Left colon (tissue), 2 donors: ENCODE results near the gene CLBA1. TPM values are rescaled to one million over a fixed set of nuclear protein-coding genes. Genes with fewer than 3 reads are reported as not detected.
"Not testable (repeated sequence)": the region's sequence is repeated elsewhere in the genome, so short reads cannot be mapped to it uniquely, and the experiment has no call there.

ENCODE experiments used
- ATAC-seq: fragments of 200-7000 bp; cut with Tn5 transposase; one replicate; pipeline ENCODE4 v1.9.1; 2020; ENCODE audit warnings: mild to moderate bottlenecking, moderate library complexity
- DNase-seq, 2 donors: peaks; one replicate each; pipeline ENCODE4 v3.0.0-alpha.2; 2020
- intact Hi-C, 2 donors: fragments of 100-400 bp; cut with DNase I in 1 of 2; cut with micrococcal nuclease in 1 of 2; formaldehyde crosslinking; loops; one replicate each; pipeline versions ENCODE4 v1.11.2 to v1.14.0; 2022; cut with DNase I, micrococcal nuclease
- total RNA-seq, 2 donors: library from RNA; stranded (reverse); fragmentation: NEBNext Ultra II Directional; extraction: Animal tissue kit (Norgen Biotek cat#: 25700); gene quantifications; one replicate each; pipeline ENCODE4 v1.2.1, GENCODE V29; 2021
- donor health status: DM: no; HTN: no; CAD: no.
- donor health status: DM: yes; HTN: yes; CAD: no.

CLBA1 gene
- total RNA-seq, 2 donors from 2014 or later: 4.2 to 6.5 TPM

DNA sequence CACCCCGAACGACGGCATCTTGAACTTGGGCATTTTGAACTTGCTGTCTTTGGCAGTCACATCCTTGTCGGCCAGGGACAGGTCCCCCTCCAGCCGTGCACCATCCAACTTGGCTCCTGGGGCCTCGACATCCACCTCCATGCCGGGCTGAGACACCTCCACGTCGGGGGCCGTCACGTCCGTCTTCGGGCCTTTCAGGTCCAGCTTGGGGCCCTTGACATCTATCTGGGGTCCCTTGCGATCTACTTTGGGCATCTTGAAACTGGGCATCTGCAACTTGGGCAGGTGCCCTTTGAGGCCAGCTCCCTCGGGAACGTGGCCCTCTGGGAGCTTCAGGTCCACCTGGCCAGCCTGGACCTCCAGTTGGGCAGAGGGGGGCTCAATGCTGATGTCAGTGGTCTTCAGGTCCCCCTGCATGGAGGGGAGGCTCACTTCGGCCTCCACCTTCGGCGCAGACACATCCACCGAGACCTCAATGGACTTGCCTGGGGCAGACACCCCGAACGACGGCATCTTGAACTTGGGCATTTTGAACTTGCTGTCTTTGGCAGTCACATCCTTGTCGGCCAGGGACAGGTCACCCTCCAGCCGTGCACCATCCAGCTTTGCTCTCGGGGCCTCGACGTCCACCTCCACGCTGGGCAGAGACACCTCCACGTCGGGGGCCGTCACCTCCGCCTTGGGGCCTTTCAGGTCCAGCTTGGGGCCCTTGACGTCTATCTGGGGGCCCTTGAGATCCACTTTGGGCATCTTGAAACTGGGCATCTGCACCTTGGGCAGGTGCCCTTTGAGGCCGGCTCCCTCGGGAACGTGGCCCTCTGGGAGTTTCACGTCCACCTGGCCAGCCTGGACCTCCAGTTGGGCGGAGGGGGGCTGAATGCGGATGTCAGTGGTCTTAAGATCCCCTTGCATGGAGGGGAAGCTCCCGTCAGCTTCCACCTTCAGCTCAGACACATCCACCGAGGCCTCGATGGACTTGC is 39.3 kb upstream of the CLBA1 start:
- intact Hi-C loops, ATAC-seq, DNase-seq: not testable (repeated sequence)

- intact Hi-C loops, DNase-seq, ATAC-seq: not testable (repeated sequence)
These were observed 38.4 kb upstream of the CLBA1 start for GRCh38 chr14:104947201-104947600.

GRCh38 chr14:104947881-104948735 is 37.5 kb upstream of the CLBA1 start:
- ATAC-seq, DNase-seq, intact Hi-C loops: not testable (repeated sequence)

- no peak for ATAC-seq
- intact Hi-C loops: no loop called here
- DNase-seq: no peak
These were observed 36.9 kb upstream of the CLBA1 start for GRCh38 chr14:104948736-104949031.

DNA sequence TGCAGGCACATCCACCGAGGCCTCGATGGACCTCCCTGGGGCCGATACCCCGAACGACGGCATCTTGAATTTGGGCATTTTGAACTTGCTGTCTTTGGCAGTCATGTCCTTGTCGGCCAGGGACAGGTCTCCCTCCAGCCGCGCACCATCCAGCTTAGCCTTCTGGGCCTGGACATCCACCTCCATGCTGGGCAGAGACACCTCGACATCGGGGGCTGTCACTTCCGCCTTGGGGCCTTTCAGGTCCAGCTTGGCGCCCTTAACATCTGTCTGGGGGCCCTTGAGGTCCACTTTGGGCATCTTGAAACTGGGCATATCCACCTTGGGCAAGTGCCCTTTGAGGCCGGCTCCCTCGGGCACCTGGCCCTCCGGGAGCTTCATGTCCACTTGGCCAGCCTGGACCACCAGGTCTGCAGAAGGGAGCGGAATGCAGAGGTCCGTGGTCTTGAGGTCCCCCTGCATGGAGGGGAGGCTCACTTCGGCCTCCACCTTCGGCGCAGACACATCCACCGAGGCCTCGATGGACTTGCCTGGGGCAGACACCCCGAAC is 36.1 kb upstream of the CLBA1 start:
- ATAC-seq, intact Hi-C loops, DNase-seq: not testable (repeated sequence)

DNA sequence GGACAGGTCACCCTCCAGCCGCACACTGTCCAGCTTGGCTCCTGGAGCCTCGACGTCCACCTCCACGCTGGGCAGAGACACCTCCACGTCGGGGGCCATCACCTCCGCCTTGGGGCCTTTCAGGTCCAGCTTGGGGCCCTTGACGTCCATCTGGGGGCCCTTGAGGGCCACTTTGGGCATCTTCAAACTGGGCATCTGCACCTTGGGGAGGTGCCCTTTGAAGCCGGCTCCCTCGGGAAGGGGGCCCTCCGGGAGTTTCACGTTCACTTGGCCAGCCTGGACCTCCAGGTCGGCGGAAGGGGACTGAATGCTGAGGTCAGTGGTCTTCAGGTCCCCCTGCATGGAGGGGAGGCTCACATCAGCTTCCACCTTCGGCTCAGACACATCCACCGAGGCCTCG is 35.6 kb upstream of the CLBA1 start:
- intact Hi-C loops: no loop called here
- DNase-seq: no peak
- ATAC-seq: no peak

DNA sequence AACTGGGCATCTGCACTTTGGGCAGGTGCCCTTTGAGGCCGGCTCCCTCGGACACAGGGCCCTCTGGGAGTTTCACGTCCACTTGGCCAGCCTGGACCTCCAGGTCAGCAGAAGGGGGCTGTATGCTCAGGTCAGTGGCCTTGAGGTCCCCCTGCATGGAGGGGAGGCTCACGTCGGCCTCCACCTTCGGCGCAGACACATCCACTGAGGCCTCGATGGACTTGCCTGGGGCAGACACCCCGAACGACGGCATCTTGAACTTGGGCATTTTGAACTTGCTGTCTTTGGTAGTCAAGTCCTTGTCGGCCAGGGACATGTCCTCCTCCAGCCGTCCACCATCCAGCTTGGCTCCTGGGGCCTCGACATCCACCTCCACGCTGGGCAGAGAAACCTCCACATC is 34.9 kb upstream of the CLBA1 start:
- ATAC-seq, intact Hi-C loops, DNase-seq: not testable (repeated sequence)

DNA sequence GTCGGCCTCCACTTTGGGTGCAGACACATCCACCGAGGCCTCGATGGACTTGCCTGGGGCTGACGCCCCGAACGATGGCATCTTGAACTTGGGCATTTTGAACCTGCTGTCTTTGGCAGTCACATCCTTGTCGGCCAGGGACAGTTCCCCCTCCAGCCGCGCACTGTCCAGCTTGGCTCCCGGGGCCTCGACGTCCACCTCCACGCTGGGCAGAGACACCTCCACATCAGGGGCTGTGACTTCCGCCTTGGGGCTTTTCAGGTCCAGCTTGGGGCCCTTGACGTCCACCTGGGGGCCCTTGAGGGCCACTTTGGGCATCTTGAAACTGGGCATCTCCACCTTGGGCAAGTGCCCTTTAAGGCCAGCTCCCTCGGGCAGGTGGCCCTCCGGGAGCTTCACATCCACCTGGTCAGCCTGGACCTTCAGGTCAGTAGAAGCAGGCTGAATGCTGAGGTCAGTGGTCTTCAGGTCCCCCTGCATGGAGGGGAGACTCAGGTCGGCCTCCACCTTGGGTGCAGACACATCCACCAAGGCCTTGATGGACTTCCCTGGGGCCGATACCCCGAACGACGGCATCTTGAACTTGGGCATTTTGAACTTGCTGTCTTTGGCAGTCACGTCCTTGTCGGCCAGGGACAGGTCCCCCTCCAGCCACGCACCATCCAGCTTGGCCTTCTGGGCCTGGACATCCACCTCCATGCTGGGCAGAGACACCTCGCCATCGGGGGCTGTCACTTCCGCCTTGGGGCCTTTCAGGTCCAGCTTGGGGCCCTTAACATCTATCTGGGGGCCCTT is 33.5 kb upstream of the CLBA1 start:
- DNase-seq, intact Hi-C loops, ATAC-seq: not testable (repeated sequence)

DNA sequence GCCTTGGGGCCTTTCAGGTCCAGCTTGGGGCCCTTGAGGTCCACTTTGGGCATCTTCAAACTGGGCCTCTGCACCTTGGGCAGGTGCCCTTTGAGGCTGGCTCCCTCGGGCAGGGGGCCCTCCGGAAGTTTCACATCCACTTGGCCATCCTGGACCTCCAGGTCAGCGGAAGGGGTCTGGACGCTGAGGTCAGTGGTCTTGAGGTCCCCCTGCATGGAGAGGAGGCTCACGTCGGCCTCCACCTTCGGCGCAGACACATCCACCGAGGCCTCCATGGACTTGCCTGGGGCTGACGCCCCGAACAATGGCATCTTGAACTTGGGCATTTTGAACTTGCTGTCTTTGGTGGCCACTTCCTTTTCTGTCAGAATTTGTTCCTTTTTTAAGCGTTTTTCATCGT is 32.5 kb upstream of the CLBA1 start:
- DNase-seq (no peak), ATAC-seq (no peak)
- intact Hi-C loops: no loop called here

DNA sequence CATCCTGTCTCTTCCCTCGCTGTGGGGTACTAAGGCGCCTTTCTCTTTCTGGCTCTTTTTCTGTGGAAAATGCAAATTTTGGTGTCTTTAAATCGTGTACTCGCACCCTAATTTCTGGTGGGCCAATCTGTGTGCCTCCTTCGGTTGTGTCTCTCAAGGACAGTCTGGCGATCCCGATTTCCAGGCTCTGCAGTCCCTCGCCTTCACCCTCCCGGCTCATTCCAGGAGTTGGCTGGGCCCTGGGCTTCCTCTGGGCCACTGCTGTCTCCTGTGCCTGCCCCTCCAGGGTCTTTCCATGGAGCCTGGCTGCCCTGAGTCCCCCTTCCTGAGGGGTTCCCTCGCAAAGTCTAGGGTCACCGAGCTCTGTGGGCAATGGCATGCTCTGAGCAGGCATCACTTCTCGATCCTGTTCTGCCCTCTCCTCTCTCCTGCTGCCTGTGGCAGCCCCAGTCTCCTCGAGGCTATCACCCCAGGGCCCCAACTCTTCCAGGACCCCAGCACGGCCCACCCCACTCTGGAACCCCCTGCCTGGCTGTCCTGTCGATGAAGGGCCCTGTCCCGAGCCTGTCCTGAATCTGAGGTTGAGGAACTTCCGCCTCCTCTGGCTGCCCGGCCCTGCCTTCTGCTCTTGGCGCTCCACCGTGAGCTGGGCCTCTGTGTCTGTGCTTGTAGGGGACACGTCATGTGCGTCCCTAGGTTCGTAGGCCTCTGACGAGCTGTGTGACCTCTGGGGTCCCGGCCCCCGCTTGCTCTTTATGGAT is 31.5 kb upstream of the CLBA1 start:
- intact Hi-C loops: no loop called here
- ATAC-seq (no peak), DNase-seq (peak in 1 of 2 donors; percentile 18)

DNA sequence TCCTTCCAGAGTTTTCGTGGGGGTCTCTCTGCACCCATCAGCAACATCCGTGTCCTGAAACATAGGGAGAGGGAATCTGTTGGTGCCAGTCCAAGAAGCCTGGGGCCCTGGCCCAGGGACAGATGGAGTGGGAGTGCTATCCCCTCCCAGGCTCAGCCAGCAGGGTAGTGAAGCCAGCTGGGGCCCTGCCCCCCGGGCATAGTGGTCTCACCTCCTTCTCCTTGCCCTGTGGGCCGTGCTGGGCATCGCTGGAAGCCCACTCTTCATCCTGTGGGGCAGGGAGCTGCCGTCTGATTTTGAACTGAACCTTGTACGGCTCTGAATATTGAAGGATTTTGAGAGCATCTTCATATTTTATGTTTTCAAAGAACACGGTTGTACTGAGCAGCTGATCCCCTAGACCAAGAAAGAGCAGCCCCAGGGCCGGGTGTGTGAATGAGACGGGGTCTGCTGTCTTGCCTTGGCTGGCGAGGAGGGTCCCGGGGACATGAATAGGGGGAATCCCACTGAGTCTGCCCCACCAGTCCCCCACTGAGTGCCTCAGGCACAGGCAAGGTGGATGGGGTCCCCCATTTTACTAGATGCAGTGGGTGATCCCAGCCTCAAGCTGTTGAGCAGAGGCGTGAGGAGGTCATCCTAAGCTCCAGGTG is 30.7 kb upstream of the CLBA1 start:
- intact Hi-C loops: no loop called here
- DNase-seq (no peak), ATAC-seq (no peak)

GRCh38 chr14:104955396-104955770 is 30.2 kb upstream of the CLBA1 start:
- no peak for DNase-seq
- intact Hi-C loops: no loop called here
- no peak for ATAC-seq

- ATAC-seq: no peak
- DNase-seq: no peak
- intact Hi-C loops: no loop called here
These were observed 29.2 kb upstream of the CLBA1 start for GRCh38 chr14:104956290-104956890.

DNA sequence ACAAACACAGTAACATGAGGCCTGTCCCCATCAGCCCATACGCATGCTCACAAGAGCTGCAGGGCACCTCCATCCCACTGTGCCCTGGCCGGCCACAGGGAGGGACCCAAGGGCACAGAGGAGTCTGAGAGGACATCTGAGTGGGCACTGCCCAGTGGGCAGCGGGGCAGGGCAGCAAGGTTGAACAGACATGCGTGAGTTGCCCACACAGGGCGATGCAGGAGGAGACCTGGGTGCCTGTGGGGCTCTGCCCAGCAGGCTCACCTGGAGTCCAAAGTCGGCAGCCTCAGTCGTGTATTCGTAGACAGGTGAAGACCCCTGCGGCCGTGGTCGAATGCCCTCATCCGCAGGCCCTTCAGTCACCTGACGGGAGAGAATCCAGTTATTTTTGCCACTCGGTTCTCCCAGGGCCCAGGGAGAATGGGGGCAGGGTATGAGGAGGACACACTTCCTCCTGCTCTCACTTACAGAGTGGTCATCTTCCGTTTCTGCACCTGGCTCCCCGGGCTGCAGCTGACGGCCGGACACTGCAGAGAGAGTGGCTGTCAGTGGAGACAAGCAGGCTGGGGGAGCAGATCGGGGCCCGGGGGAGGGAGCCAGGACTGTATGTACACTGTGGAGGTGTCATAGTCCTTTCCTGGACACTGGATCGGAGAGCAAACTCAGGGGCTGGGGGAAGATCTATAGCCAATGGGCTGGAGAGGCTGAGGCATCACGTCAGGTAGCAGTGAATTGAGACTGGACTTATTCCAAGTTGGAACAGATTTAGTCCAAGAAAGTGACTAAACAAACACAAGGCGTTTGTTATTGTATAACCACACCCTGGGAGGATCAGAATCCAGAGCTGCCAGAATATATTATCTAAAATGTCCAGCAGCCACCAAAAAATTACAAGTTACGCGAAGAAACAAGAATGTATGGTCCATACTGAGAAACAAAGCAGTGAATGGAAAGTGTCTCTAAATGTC is 28.2 kb upstream of the CLBA1 start:
- intact Hi-C loops: no loop called here
- DNase-seq (no peak), ATAC-seq (peak; percentile 78)

DNA sequence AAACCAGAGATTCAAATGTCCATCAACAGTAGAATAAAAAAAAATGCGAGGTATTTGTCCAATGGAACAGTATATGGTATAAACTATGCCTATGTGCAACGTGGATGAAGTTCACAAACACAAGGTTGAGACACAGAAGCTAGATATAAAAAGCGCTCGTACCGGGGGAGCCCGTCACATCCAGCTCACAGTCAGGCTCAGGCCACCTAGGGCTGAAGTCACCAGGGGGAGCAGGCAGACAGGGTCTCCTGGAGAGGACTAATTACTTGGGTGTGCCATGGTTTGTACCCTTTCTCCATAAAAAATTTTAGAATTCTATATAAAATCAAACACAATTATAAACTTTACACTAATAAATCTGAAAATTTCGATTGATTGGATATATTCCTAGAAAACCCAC is 21.0 kb upstream of the CLBA1 start:
- intact Hi-C loops: no loop called here
- ATAC-seq: no peak
- DNase-seq: peak in 1 of 2 donors; percentile 4
